HEK293 (cell line): ENCODE measurements around the gene NPFF.

Experiments used
- CTCF ChIA-PET: fragments of 350-600 bp; formaldehyde crosslinking; extraction: SDS; loops from one replicate; lab custom pipeline; 2021; ENCODE audit warnings: antibody characterized with exemption; lab: Yijun Ruan, JAX
- POLR2A ChIA-PET: fragments of 300-600 bp; formaldehyde crosslinking; extraction: SDS; loops from one replicate; lab custom pipeline; 2020; ENCODE audit warnings: antibody characterized with exemption, inconsistent platforms; lab: Yijun Ruan, JAX
- H3K27ac ChIP-seq: fragments of 200-500 bp; sonication (Bioruptor generic); 2 replicates; pipeline ENCODE4 v1.5.1; 2014; ENCODE audit warnings: low read depth, low read length, control low read depth, inconsistent platforms; ENCODE audit errors: extremely low read depth
- H3K36me3 ChIP-seq, 2 experiments: fragments of 200-500 bp in 1 of 2; sonication (Bioruptor generic) in 1 of 2; 1 replicate in 1 of 2; 2 replicates in 1 of 2; pipeline ENCODE4 v1.5.1; 2014 to 2017; ENCODE audit warnings: inconsistent platforms in 2 of 2, low read length in 2 of 2; ENCODE audit not compliant: control insufficient read depth in 2 of 2, insufficient read depth in 1 of 2
- H3K4me1 ChIP-seq: fragments of 200-500 bp; sonication (Bioruptor generic); 2 replicates; pipeline ENCODE4 v1.5.1; 2014; ENCODE audit warnings: mild to moderate bottlenecking, low read length, inconsistent platforms; ENCODE audit not compliant: control insufficient read depth, insufficient read depth
- H3K4me3 ChIP-seq: 2 replicates; pipeline ENCODE4 v1.5.1; 2011; ENCODE audit warnings: low read depth, mild to moderate bottlenecking, control low read depth, low read length, moderate library complexity
- H3K9me3 ChIP-seq: fragments of 200-500 bp; sonication (Bioruptor generic); 2 replicates; pipeline ENCODE4 v1.5.1; 2014; ENCODE audit warnings: low read depth, low read length, inconsistent platforms; ENCODE audit not compliant: control insufficient read depth, insufficient read depth
- OSR2 ChIP-seq: fragments of 450-650 bp; formaldehyde crosslinking; IDR thresholded peaks from 2 replicates; pipeline ENCODE4 v1.5.1; 2016; ENCODE audit warnings: missing biosample characterization, missing genetic modification characterization
- PRDM10 ChIP-seq: fragments of 450-650 bp; formaldehyde crosslinking; IDR thresholded peaks from 2 replicates; pipeline ENCODE4 v1.5.1; 2016; ENCODE audit warnings: missing biosample characterization, missing genetic modification characterization
- PRDM2 ChIP-seq: fragments of 450-650 bp; formaldehyde crosslinking; IDR thresholded peaks from 2 replicates; pipeline ENCODE4 v1.5.1; 2016; ENCODE audit warnings: missing biosample characterization, missing genetic modification characterization, borderline replicate concordance
- ZNF211 ChIP-seq: fragments of 450-650 bp; formaldehyde crosslinking; IDR thresholded peaks from 2 replicates; pipeline ENCODE4 v1.5.1; 2016; ENCODE audit warnings: low read depth, missing biosample characterization, missing genetic modification characterization
- ZNF223 ChIP-seq: fragments of 450-650 bp; formaldehyde crosslinking; IDR thresholded peaks from 2 replicates; pipeline ENCODE4 v1.5.1; 2016; ENCODE audit warnings: missing biosample characterization, missing genetic modification characterization
- ZNF23 ChIP-seq: fragments of 450-650 bp; formaldehyde crosslinking; IDR thresholded peaks from 2 replicates; pipeline ENCODE4 v1.5.1; 2016; ENCODE audit warnings: missing biosample characterization, missing genetic modification characterization, borderline replicate concordance
- ZNF280C ChIP-seq: fragments of 450-650 bp; formaldehyde crosslinking; IDR thresholded peaks from 2 replicates; pipeline ENCODE4 v1.5.1; 2016; ENCODE audit warnings: missing biosample characterization, missing genetic modification characterization
- ZNF529 ChIP-seq: fragments of 450-650 bp; formaldehyde crosslinking; IDR thresholded peaks from 2 replicates; pipeline ENCODE4 v1.5.1; 2017; ENCODE audit warnings: missing genetic modification characterization, missing biosample characterization; ENCODE audit not compliant: insufficient replicate concordance
- ZNF555 ChIP-seq: fragments of 450-650 bp; formaldehyde crosslinking; conservative IDR thresholded peaks from 2 replicates; pipeline ENCODE4 v1.5.1; 2017; ENCODE audit warnings: missing biosample characterization, mild to moderate bottlenecking, missing genetic modification characterization, inconsistent platforms
- ZNF629 ChIP-seq: fragments of 450-650 bp; formaldehyde crosslinking; IDR thresholded peaks from 2 replicates; pipeline ENCODE4 v1.5.1; 2017; ENCODE audit warnings: missing biosample characterization, missing genetic modification characterization
- ZNF701 ChIP-seq: fragments of 450-650 bp; formaldehyde crosslinking; IDR thresholded peaks from 2 replicates; pipeline ENCODE4 v1.5.1; 2016; ENCODE audit warnings: missing biosample characterization, missing genetic modification characterization
- ZNF747 ChIP-seq: fragments of 450-650 bp; formaldehyde crosslinking; IDR thresholded peaks from 2 replicates; pipeline ENCODE4 v1.5.1; 2016; ENCODE audit warnings: missing biosample characterization, missing genetic modification characterization
- ZNF777 ChIP-seq: fragments of 450-650 bp; formaldehyde crosslinking; IDR thresholded peaks from 2 replicates; pipeline ENCODE4 v1.5.1; 2017; ENCODE audit warnings: missing biosample characterization, missing genetic modification characterization, borderline replicate concordance
- ZNF792 ChIP-seq: fragments of 450-650 bp; formaldehyde crosslinking; IDR thresholded peaks from 2 replicates; pipeline ENCODE4 v1.5.1; 2016; ENCODE audit warnings: missing biosample characterization, missing genetic modification characterization
- ZSCAN5A ChIP-seq: fragments of 450-650 bp; formaldehyde crosslinking; IDR thresholded peaks from 2 replicates; pipeline ENCODE4 v1.5.1; 2016; ENCODE audit warnings: missing biosample characterization, missing genetic modification characterization
- TF ChIP-seq, protein P1 (sequence below): fragments of 450-650 bp; formaldehyde crosslinking; IDR thresholded peaks from 2 replicates; pipeline ENCODE4 v1.5.1; 2016; ENCODE audit warnings: missing biosample characterization, missing genetic modification characterization, low read depth

Gene NPFF

DNA sequence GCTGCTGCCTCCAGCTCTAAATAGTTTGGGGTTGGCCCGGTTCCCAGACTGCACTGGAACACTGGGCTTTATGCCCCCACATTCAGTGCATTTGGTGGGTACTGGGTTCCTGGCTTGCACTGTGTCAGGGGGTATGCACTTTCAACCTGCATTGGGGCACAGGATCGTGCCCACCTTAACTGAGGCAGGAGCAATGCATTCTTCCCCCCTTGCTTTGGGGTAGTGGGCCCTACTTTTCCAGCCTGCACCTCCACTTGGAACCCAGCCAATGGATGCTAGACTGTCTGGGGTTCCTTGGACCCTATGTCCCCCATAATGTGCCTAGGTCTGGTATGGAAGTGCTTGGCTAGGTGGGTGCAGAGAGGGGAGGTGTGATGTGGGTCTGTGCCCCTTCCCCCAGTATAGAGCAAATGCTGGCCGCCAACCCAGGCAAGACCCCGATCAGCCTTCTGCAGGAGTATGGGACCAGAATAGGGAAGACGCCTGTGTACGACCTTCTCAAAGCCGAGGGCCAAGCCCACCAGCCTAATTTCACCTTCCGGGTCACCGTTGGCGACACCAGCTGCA, 5.6 kb downstream of the NPFF start (continued):
- TF ChIP-seq ZSCAN5A (tag by site-specific recombination) (no peak), ZNF223 (peak; percentile 60; the same call in 1 of the 2 replicates), ZNF280C (no peak), ZNF777 (tag by site-specific recombination) (no peak), ZNF701 (tag by site-specific recombination) (no peak), ZNF23 (tag by site-specific recombination) (no peak), ZNF792 (tag by site-specific recombination) (no peak), OSR2 (tag by site-specific recombination) (no peak), PRDM10 (tag by site-specific recombination) (peak; percentile 92)
- TF ChIP-seq, all 188 proteins: peak for 10

DNA sequence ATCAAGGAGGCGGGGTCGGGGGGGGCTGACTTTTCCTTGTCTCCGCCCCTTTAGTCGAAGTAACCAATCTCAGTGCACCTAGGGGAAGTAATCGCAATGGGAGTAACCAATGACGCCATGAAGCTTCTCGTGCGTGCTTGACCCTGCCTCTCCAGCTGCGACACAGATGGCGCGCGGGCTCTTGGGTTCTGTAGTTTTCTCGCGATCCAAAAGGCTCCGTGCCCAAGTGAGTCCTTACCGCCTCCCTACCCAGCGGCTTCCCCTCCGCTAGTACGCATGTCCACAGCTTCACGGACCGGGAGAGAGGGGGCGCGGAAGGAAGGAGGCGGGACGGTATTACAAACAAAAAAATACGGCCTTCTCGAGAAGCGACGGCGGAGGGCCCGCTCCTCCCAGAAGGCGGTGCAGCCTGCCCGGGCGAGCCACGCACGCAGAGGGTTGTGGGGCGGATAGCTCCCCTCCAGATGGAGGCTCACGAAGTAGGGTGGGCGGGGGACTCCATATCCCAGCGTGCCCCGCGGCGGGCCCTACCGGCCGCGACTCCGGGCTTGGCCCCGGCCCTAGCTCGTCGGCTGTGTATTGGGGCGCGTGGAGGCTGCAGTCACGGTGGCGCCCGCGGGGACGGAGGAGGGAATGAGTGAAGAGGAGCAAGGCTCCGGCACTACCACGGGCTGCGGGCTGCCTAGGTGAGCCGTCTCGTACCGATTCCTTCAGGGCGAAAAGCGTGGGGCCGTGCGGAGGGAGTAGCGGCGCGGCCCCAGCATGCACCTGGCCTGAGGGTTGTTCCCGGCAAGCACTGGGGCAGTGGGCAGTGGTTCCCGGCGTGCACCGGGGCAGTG, 6.3 kb downstream of the NPFF start, which contains the start of gene TARBP2:
Gene TARBP2, plus strand, starts transcription at position 508 of the 839 bp plus-strand sequence. Its CDS starts 126 bp downstream, at position 634.
- H3K9me3 ChIP-seq = no peaks in the 10 kb centered on the region
- POLR2A ChIA-PET = interaction anchor here (0.6 to 4.6 kb wide), 41 partner anchors 8 to 446 kb away, joined by 3 to 39 read pairs (median 4); partner anchors contain the start of genes AAAS, ATP5MC2, CSAD and MYG1
- CTCF ChIA-PET = interaction anchor here (0.5 to 1.8 kb wide), 11 partner anchors 8 to 1436 kb away, joined by 3 to 11 read pairs (median 4); no protein-coding TSS in a partner anchor
- H3K4me3 ChIP-seq = peak within 1 kb of the TSS; percentile 67
- H3K36me3 ChIP-seq = peaks cover 0 to 32% of the 10 kb centered on the region in 2 experiments; a peak in 1 of 3 replicates
- H3K4me1 ChIP-seq = peaks cover 16% of the 10 kb centered on the region
- peak within 1 kb of the TSS; percentile 94 for H3K27ac ChIP-seq
- TF ChIP-seq ZNF211 (no peak), PRDM2 (no peak), ZNF629 (tag by site-specific recombination) (peak; percentile 95), ZNF747 (tag by site-specific recombination) (no peak), ZNF555 (no peak), ZNF529 (tag by site-specific recombination) (no peak)
- TF ChIP-seq, protein P1, sequence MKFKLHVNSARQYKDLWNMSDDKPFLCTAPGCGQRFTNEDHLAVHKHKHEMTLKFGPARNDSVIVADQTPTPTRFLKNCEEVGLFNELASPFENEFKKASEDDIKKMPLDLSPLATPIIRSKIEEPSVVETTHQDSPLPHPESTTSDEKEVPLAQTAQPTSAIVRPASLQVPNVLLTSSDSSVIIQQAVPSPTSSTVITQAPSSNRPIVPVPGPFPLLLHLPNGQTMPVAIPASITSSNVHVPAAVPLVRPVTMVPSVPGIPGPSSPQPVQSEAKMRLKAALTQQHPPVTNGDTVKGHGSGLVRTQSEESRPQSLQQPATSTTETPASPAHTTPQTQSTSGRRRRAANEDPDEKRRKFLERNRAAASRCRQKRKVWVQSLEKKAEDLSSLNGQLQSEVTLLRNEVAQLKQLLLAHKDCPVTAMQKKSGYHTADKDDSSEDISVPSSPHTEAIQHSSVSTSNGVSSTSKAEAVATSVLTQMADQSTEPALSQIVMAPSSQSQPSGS (tag by site-specific recombination) = peak; percentile 90
